Stomach (tissue), 9 donors: Measurements from ENCODE around the gene KIF21B. TPM values are rescaled to one million over a fixed set of nuclear protein-coding genes. Genes with fewer than 3 reads are reported as not detected.

Source experiments
- DNase-seq, 2 donors: peaks; one replicate each; pipeline versions ENCODE4 v3.0.0 to v3.0.0-alpha.2; 2013 to 2019
- H3K27ac ChIP-seq, 5 donors: fragments of 200-600 bp in 4 of 5; sonication (generic) in 4 of 5; one replicate each; pipeline ENCODE4 v1.5.1; 2013 to 2019; ENCODE audit warnings: mild to moderate bottlenecking in 1 of 5, moderate library complexity in 1 of 5
- H3K27me3 ChIP-seq, 3 donors: fragments of 200-600 bp; sonication (generic); one replicate each; pipeline ENCODE4 v1.5.1; 2017 to 2019; ENCODE audit warnings: mixed run types in 1 of 3
- H3K36me3 ChIP-seq, 4 donors: fragments of 200-600 bp; sonication (generic); 1 replicate in 3 of 4; 2 replicates in 1 of 4; pipeline ENCODE4 v1.5.1; 2016 to 2019
- H3K4me1 ChIP-seq, 4 donors: fragments of 200-600 bp; sonication (generic); one replicate each; pipeline ENCODE4 v1.5.1; 2016 to 2019
- H3K4me3 ChIP-seq, 4 donors: fragments of 200-600 bp; sonication (generic) in 3 of 4; one replicate each; pipeline ENCODE4 v1.5.1; 2016 to 2019; ENCODE audit warnings: mild to moderate bottlenecking in 1 of 4
- H3K9me3 ChIP-seq, 4 donors: fragments of 200-600 bp; sonication (generic); one replicate each; pipeline ENCODE4 v1.5.1; 2016 to 2019
- EP300 ChIP-seq: sonication (generic); formaldehyde crosslinking; IDR thresholded peaks from one replicate; pipeline ENCODE4 v1.6.1; 2017; ENCODE audit warnings: antibody characterized with exemption
- POLR2A ChIP-seq, 4 donors: fragments of 450-650 bp; IDR thresholded peaks; one replicate each; pipeline ENCODE4 v1.6.1; 2016; ENCODE audit warnings: antibody characterized with exemption in 4 of 4, control low read depth in 2 of 4, mild to moderate bottlenecking in 1 of 4, moderate library complexity in 1 of 4
- POLR2AphosphoS5 ChIP-seq, 3 donors: sonication (generic); formaldehyde crosslinking; IDR thresholded peaks; one replicate each; pipeline ENCODE4 v1.6.1; 2016; ENCODE audit warnings: antibody characterized with exemption in 3 of 3
- WGBS, 5 donors: extraction: QIAGEN DNeasy Blood & Tissue Kit in 3 of 5; methylation state at CpG; one replicate each; pipeline versions ENCODE4 v1.1.5 to v1.1.7; 2013 to 2018; 5-methylcytosine and 5-hydroxymethylcytosine counted together
- intact Hi-C: fragments of 100-400 bp; cut with DNase I; formaldehyde crosslinking; loops from one replicate; pipeline ENCODE4 v1.15.1; 2023; ENCODE audit warnings: low total_unique reads
- polyA plus RNA-seq, 3 donors: library from polyadenylated mRNA; stranded (reverse); fragments of 200-250 nt; gene quantifications; one replicate each; pipeline ENCODE4 v1.2.3, GENCODE V29; 2013
- total RNA-seq, 5 donors: library from RNA; depleted of rRNA; stranded (reverse); fragments of >200 nt; gene quantifications; one replicate each; pipeline versions ENCODE4 v1.1.0 to v1.2.3, GENCODE V29; 2014 to 2016
- TF ChIP-seq, protein P1 (sequence below), 7 experiments: fragments of 450-650 bp in 4 of 7; fragments of 200-600 bp in 3 of 7; sonication (generic) in 3 of 7; IDR thresholded peaks; one replicate each; pipeline ENCODE4 v1.5.1; 2016 to 2019; ENCODE audit warnings: antibody characterized with exemption in 7 of 7, control low read depth in 2 of 7, mild to moderate bottlenecking in 1 of 7
- donor health status: healthy with polysubstance abuse.
- donor health status: Bipolar disorder and iron deficiency.
- donor health status: healthy.

The KIF21B gene
- total and polyA plus RNA-seq, 8 donors, result 0.30 to 8.8 (median 2.4) TPM

DNA sequence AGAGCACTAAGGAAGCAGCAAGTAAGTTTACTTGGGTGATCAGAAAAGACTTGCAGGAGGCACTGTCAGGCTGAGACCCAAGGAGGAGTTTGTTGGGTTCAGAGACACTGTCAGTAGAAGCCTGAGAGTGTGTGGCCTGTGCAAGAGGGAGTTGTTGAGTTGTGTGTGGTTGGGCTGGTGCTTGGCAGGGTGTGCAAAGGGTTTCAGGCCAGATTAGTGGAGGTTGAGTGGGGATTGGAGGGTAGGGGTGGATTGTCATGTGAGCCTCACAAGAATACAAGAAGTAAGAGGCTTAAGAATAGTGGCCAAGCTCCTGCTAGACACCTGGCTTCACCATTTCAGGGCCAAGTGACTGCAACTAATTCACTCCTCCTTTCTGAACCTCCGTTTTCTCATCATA, 8.9 kb upstream of the KIF21B start:
- Histone ChIP-seq H3K27me3 (no peaks in the 10 kb centered on the region), H3K9me3 (no peaks in the 10 kb centered on the region), H3K4me1 (peaks cover 8 to 22% (median 13%) of the 10 kb centered on the region in 4 donors), H3K27ac (no peak overlapping the region), H3K4me3 (no peak overlapping the region), H3K36me3 (no peaks in the 10 kb centered on the region)
- TF ChIP-seq EP300, result no peak
- TF ChIP-seq POLR2AphosphoS5 (IDR thresholded peaks at IDR 0.05), result no peak
- TF ChIP-seq POLR2A (IDR thresholded peaks at IDR 0.05), result no peak
- TF ChIP-seq, protein P1, sequence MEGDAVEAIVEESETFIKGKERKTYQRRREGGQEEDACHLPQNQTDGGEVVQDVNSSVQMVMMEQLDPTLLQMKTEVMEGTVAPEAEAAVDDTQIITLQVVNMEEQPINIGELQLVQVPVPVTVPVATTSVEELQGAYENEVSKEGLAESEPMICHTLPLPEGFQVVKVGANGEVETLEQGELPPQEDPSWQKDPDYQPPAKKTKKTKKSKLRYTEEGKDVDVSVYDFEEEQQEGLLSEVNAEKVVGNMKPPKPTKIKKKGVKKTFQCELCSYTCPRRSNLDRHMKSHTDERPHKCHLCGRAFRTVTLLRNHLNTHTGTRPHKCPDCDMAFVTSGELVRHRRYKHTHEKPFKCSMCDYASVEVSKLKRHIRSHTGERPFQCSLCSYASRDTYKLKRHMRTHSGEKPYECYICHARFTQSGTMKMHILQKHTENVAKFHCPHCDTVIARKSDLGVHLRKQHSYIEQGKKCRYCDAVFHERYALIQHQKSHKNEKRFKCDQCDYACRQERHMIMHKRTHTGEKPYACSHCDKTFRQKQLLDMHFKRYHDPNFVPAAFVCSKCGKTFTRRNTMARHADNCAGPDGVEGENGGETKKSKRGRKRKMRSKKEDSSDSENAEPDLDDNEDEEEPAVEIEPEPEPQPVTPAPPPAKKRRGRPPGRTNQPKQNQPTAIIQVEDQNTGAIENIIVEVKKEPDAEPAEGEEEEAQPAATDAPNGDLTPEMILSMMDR (IDR thresholded peaks at IDR 0.05), result no peak
- no peak for DNase-seq
- 84 to 98% (median 94%) methylated on average over 1 of the region's 1 CpG for WGBS, 5 donors
- intact Hi-C loops, result no loop called here

DNA sequence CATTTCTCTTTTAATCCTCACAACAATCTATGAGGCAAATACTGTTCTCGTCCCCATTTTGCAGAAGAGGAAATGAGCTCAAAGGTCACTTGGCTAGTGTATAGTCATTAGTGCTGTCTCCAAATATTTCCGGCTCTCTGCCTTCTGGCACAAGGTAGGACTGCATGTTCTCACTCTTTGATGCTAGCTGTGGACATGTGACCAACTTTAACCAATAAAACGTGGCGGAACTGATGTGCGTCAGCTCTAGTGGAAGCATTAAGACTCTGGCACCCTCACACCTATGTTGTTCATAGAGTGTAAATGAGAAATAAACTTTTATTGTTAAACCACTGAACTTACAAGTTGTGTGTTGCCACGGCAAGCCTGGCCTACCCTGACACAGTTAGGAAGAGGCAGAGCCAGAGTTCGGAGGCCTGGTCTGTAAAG, 5.0 kb upstream of the KIF21B start:
- 57 to 70% (median 66%) methylated on average over 7 of the region's 7 CpGs for WGBS, 5 donors
- peaks cover 15 to 57% (median 33%) of the 10 kb centered on the region in 4 donors for H3K4me1 ChIP-seq

DNA sequence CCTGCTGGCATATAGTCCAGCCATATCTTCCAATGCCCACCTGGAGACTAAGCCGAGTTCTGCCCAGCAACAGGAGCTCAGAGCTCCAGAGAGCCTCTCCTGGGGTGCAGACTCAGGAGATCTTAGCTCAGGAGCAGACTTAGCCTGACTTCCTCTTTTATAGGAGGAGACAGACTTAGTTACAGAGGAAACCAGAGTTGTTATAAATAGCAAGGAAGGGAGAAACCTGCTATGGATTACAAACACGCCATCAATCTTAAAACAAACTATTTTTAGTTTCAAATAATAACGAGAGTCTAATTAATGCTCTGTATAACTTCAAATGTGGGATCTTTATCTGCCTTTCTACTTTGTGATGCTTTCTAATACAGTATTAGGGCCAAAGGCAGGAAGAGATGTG, 3.3 kb upstream of the KIF21B start:
- intact Hi-C loops, result no loop called here
- Histone ChIP-seq H3K27ac (peak overlapping the region in 2 of 5 donors; percentile 47 to 73), H3K4me1 (peaks cover 21 to 71% (median 44%) of the 10 kb centered on the region in 4 donors), H3K4me3 (no peak overlapping the region), H3K9me3 (no peaks in the 10 kb centered on the region), H3K36me3 (no peaks in the 10 kb centered on the region), H3K27me3 (peaks cover 0 to 2% (median 0%) of the 10 kb centered on the region in 3 donors)
- no peak for DNase-seq
- TF ChIP-seq POLR2A (IDR thresholded peaks at IDR 0.05), result no peak
- TF ChIP-seq EP300, result no peak
- TF ChIP-seq, protein P1 (IDR thresholded peaks at IDR 0.05), result no peak
- TF ChIP-seq POLR2AphosphoS5 (IDR thresholded peaks at IDR 0.05), result no peak
- 37 to 64% (median 59%) methylated on average over 3 of the region's 3 CpGs for WGBS, 5 donors

More for the DNA sequence above, 5.0 kb upstream of the KIF21B start:
- Histone ChIP-seq H3K27me3 (no peaks in the 10 kb centered on the region), H3K36me3 (no peaks in the 10 kb centered on the region), H3K4me3 (no peak overlapping the region), H3K9me3 (no peaks in the 10 kb centered on the region), H3K27ac (peak overlapping the region in 4 of 5 donors; percentile 22 to 81 (median 64))
- no peak for DNase-seq
- intact Hi-C loops, result no loop called here
- TF ChIP-seq POLR2AphosphoS5 (IDR thresholded peaks at IDR 0.05) (peak in 1 of 3 donors; percentile 51), EP300 (no peak), POLR2A (IDR thresholded peaks at IDR 0.05) (no peak)
- TF ChIP-seq, protein P1 (IDR thresholded peaks at IDR 0.05), result no peak

DNA sequence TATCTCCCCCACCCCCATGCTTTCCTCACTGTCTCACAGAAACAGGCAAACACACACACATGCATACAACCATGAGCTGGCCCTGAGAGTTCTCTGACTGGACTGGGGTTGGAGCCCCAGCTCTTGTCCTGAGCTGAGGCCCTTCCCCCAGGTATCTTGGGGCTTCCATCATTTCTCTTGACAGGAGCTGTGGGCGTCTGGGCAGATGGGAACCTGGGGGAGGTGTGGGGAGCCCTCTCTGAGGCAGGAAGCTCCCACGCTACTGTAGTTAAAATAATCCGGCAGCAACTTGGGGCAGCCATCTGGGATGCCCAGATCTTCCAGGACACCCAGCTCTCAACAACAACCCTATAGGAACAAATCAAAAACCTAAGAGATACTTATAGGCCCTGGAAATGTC, 2.7 kb upstream of the KIF21B start:
- peaks cover 0 to 3% (median 0%) of the 10 kb centered on the region in 3 donors for H3K27me3 ChIP-seq
- TF ChIP-seq POLR2A (IDR thresholded peaks at IDR 0.05) (no peak), EP300 (no peak), POLR2AphosphoS5 (IDR thresholded peaks at IDR 0.05) (no peak)
- TF ChIP-seq, protein P1 (IDR thresholded peaks at IDR 0.05), result no peak
- peak overlapping the region in 1 of 5 donors; percentile 73 for H3K27ac ChIP-seq
- intact Hi-C loops, result no loop called here
- no peaks in the 10 kb centered on the region for H3K9me3 ChIP-seq
- no peaks in the 10 kb centered on the region for H3K36me3 ChIP-seq
- no peak overlapping the region for H3K4me3 ChIP-seq
- peaks cover 21 to 77% (median 50%) of the 10 kb centered on the region in 4 donors for H3K4me1 ChIP-seq
- 73 to 81% (median 79%) methylated on average over 3 of the region's 3 CpGs for WGBS, 5 donors
- DNase-seq, result no peak
